ENCODE measurements around the gene SH3TC1. TPM values are rescaled to one million over a fixed set of nuclear protein-coding genes. Genes with fewer than 3 reads are reported as not detected.

SH3TC1 gene
- polyA plus RNA-seq, 1 donor (not counting 4 experiments of a cell fraction or from before 2014, with no cell fraction given): 12.3 TPM

- H2AFZ ChIP-seq (ENCODE audit: control insufficient read depth, low read length): no peak overlapping the region
- H3K9me1 ChIP-seq (ENCODE audit: control insufficient read depth, extremely low read depth, insufficient read depth, low read length): no peaks in the 10 kb centered on the region
- no peak for TF ChIP-seq EZH2 (IDR thresholded peaks at IDR 0.05; ENCODE audit: low read length)
- TF ChIP-seq, protein P1, sequence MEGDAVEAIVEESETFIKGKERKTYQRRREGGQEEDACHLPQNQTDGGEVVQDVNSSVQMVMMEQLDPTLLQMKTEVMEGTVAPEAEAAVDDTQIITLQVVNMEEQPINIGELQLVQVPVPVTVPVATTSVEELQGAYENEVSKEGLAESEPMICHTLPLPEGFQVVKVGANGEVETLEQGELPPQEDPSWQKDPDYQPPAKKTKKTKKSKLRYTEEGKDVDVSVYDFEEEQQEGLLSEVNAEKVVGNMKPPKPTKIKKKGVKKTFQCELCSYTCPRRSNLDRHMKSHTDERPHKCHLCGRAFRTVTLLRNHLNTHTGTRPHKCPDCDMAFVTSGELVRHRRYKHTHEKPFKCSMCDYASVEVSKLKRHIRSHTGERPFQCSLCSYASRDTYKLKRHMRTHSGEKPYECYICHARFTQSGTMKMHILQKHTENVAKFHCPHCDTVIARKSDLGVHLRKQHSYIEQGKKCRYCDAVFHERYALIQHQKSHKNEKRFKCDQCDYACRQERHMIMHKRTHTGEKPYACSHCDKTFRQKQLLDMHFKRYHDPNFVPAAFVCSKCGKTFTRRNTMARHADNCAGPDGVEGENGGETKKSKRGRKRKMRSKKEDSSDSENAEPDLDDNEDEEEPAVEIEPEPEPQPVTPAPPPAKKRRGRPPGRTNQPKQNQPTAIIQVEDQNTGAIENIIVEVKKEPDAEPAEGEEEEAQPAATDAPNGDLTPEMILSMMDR (optimal IDR thresholded peaks at IDR 0.05 in 1 of 3, IDR thresholded peaks at IDR 0.05 in 1 of 3, conservative IDR thresholded peaks at IDR 0.05 in 1 of 3; ENCODE audit: extremely low read depth in 1 of 3, insufficient read depth in 2 of 3, low read length in 3 of 3): no peak
- H4K20me1 ChIP-seq (ENCODE audit: control insufficient read depth, extremely low read depth, insufficient read depth, low read length): no peaks in the 10 kb centered on the region
- peaks cover 20% of the 10 kb centered on the region for H3K27me3 ChIP-seq (ENCODE audit: control insufficient read depth, extremely low read depth, insufficient read depth, low read length)
- no peak for FAIRE-seq
- H3K4me1 ChIP-seq (ENCODE audit: control insufficient read depth, extremely low read depth, insufficient read depth, low read length): peaks cover 6% of the 10 kb centered on the region
- no peak overlapping the region for H3K27ac ChIP-seq (ENCODE audit: control insufficient read depth, insufficient read depth, low read length)
- no peak overlapping the region for H3K9ac ChIP-seq (ENCODE audit: control insufficient read depth, extremely low read depth, insufficient read depth, low read length)
- no peak overlapping the region for H3K4me2 ChIP-seq (ENCODE audit: control insufficient read depth, extremely low read depth, insufficient read depth, low read depth, low read length)
- H3K4me3 ChIP-seq (ENCODE audit: control insufficient read depth in 2 of 3, extremely low read depth in 1 of 3, insufficient read depth in 2 of 3, low read depth in 1 of 3, low read length in 3 of 3): no peak overlapping the region
- H3K36me3 ChIP-seq (ENCODE audit: control insufficient read depth in 2 of 2, extremely low read depth in 1 of 2, insufficient read depth in 2 of 2, low read length in 2 of 2): no peaks in the 10 kb centered on the region
- no peak for DNase-seq (ENCODE audit: low read depth, low spot score)
- H3K79me2 ChIP-seq (ENCODE audit: control insufficient read depth, insufficient read depth, low read length): no peaks in the 10 kb centered on the region
- H3K9me3 ChIP-seq (ENCODE audit: control insufficient read depth, low read depth, low read length): no peaks in the 10 kb centered on the region
- dilution Hi-C loops (cut with MboI; ENCODE audit: extremely low pct_ligation_motif_present, low sequenced_read_pairs): no loop called here
These were observed 84.1 kb downstream of the SH3TC1 start for GRCh38 chr4:8283161-8283560.

DNA sequence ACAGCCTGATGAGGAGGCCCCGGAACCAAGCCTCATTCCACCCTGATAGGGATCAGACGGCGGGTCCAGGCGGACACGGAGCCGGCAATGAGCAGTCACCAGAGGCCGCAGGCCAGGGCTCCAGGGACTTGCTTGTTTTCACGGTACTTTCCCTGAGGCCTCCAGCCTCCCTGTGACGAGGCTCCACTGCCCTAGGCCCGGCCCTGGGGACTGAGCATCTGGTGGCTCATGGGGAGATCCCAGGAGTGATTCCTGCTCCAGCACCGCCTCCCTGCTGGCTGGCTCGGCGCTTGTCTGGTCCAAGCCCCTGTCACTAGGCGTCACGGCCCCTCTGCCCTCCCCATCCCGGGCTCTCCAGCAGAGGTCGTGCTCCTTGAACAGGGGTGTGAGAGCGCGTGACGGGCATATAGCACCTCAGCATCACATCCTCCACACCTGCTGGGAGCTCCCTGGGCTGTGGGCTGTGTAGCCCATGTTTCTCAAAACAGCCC is 84.6 kb downstream of the SH3TC1 start:
- H3K36me3 ChIP-seq (ENCODE audit: control insufficient read depth in 2 of 2, extremely low read depth in 1 of 2, insufficient read depth in 2 of 2, low read length in 2 of 2): no peaks in the 10 kb centered on the region
- peaks cover under 1% of the 10 kb centered on the region for H3K4me1 ChIP-seq (ENCODE audit: control insufficient read depth, extremely low read depth, insufficient read depth, low read length)
- TF ChIP-seq, protein P1 (optimal IDR thresholded peaks at IDR 0.05 in 1 of 3, IDR thresholded peaks at IDR 0.05 in 1 of 3, conservative IDR thresholded peaks at IDR 0.05 in 1 of 3; ENCODE audit: extremely low read depth in 1 of 3, insufficient read depth in 2 of 3, low read length in 3 of 3): no peak
- TF ChIP-seq EZH2 (IDR thresholded peaks at IDR 0.05; ENCODE audit: low read length): no peak
- H3K9me3 ChIP-seq (ENCODE audit: control insufficient read depth, low read depth, low read length): no peaks in the 10 kb centered on the region
- DNase-seq (ENCODE audit: low read depth, low spot score) (no peak), FAIRE-seq (no peak)
- H3K9ac ChIP-seq (ENCODE audit: control insufficient read depth, extremely low read depth, insufficient read depth, low read length): no peak overlapping the region
- H4K20me1 ChIP-seq (ENCODE audit: control insufficient read depth, extremely low read depth, insufficient read depth, low read length): no peaks in the 10 kb centered on the region
- H2AFZ ChIP-seq (ENCODE audit: control insufficient read depth, low read length): no peak overlapping the region
- no peaks in the 10 kb centered on the region for H3K9me1 ChIP-seq (ENCODE audit: control insufficient read depth, extremely low read depth, insufficient read depth, low read length)
- H3K27ac ChIP-seq (ENCODE audit: control insufficient read depth, insufficient read depth, low read length): no peak overlapping the region
- H3K79me2 ChIP-seq (ENCODE audit: control insufficient read depth, insufficient read depth, low read length): no peaks in the 10 kb centered on the region
- dilution Hi-C loops (cut with MboI; ENCODE audit: extremely low pct_ligation_motif_present, low sequenced_read_pairs): no loop called here
- no peak overlapping the region for H3K4me3 ChIP-seq (ENCODE audit: control insufficient read depth in 2 of 3, extremely low read depth in 1 of 3, insufficient read depth in 2 of 3, low read depth in 1 of 3, low read length in 3 of 3)
- H3K4me2 ChIP-seq (ENCODE audit: control insufficient read depth, extremely low read depth, insufficient read depth, low read depth, low read length): no peak overlapping the region
- peaks cover 20% of the 10 kb centered on the region for H3K27me3 ChIP-seq (ENCODE audit: control insufficient read depth, extremely low read depth, insufficient read depth, low read length)

Data from keratinocyte (primary cell).